Breast epithelium (tissue), 3 donors: ENCODE measurements around the gene PON3.

ENCODE experiments used
- CTCF ChIP-seq, 3 donors: fragments of 450-650 bp; IDR thresholded peaks; one replicate each; pipeline ENCODE4 v1.5.1; 2016 to 2017; ENCODE audit warnings: antibody characterized with exemption in 3 of 3, mild to moderate bottlenecking in 3 of 3, moderate library complexity in 3 of 3
- POLR2A ChIP-seq: fragments of 450-650 bp; IDR thresholded peaks from one replicate; pipeline ENCODE4 v1.6.1; 2016; ENCODE audit warnings: antibody characterized with exemption, mild to moderate bottlenecking, moderate library complexity
- POLR2AphosphoS5 ChIP-seq, 3 donors: sonication (generic); formaldehyde crosslinking; IDR thresholded peaks; one replicate each; pipeline ENCODE4 v1.6.1; 2017; ENCODE audit warnings: antibody characterized with exemption in 3 of 3

- TF ChIP-seq CTCF (IDR thresholded peaks at IDR 0.05), result no peak
- no peak for TF ChIP-seq POLR2A
- no peak for TF ChIP-seq POLR2AphosphoS5 (IDR thresholded peaks at IDR 0.05)
These were observed 40.2 kb upstream of the PON3 start for GRCh38 chr7:95436407-95436806.
